ENCODE data around the gene KLHL25. TPM values are rescaled to one million over a fixed set of nuclear protein-coding genes. Genes with fewer than 3 reads are reported as not detected.

The KLHL25 gene
- total and polyA plus RNA-seq, 4 donors = 2.3 to 34.2 (median 11.4) TPM

GRCh38 chr15:85759376-85759775 is 35.3 kb downstream of the KLHL25 start (continued):
- peak; percentile 25 for TF ChIP-seq REST (IDR thresholded peaks at IDR 0.05)
- peak; percentile 24 for TF ChIP-seq YY1 (IDR thresholded peaks at IDR 0.05)
- no peak for TF ChIP-seq TAF1 (conservative IDR thresholded peaks at IDR 0.05)
- no peak for TF ChIP-seq GABPA (IDR thresholded peaks at IDR 0.05 in 1 of 2, conservative IDR thresholded peaks at IDR 0.05 in 1 of 2)
- TF ChIP-seq RXRA (IDR thresholded peaks at IDR 0.05) = peak in 1 of 2 donors; percentile 59
- TF ChIP-seq, protein P1, sequence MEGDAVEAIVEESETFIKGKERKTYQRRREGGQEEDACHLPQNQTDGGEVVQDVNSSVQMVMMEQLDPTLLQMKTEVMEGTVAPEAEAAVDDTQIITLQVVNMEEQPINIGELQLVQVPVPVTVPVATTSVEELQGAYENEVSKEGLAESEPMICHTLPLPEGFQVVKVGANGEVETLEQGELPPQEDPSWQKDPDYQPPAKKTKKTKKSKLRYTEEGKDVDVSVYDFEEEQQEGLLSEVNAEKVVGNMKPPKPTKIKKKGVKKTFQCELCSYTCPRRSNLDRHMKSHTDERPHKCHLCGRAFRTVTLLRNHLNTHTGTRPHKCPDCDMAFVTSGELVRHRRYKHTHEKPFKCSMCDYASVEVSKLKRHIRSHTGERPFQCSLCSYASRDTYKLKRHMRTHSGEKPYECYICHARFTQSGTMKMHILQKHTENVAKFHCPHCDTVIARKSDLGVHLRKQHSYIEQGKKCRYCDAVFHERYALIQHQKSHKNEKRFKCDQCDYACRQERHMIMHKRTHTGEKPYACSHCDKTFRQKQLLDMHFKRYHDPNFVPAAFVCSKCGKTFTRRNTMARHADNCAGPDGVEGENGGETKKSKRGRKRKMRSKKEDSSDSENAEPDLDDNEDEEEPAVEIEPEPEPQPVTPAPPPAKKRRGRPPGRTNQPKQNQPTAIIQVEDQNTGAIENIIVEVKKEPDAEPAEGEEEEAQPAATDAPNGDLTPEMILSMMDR (IDR thresholded peaks at IDR 0.05; ENCODE audit: low read depth, low read length, missing input control) = no peak
- TF ChIP-seq NR2F2 (IDR thresholded peaks at IDR 0.05) = no peak
- TF ChIP-seq, protein P2, sequence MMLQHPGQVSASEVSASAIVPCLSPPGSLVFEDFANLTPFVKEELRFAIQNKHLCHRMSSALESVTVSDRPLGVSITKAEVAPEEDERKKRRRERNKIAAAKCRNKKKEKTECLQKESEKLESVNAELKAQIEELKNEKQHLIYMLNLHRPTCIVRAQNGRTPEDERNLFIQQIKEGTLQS (IDR thresholded peaks at IDR 0.05) = no peak
- peak; percentile 57 to 70 for TF ChIP-seq HNF4A (conservative IDR thresholded peaks at IDR 0.05)

DNA sequence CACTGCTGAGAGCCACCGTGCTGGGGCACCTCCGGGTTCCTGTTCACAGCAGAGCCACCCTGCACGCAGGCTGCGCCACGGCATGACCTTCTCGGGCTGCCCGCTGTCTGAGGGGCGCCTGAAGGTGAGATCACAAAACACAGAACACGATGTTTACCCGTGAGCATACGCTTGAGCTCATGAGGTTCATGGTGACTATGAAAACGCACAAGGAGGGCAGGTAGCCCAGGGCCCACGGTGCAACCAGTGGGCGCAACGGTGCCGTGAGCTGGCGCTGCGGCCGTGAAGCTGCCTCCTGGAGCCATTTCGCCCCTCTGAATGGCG is 36.1 kb downstream of the KLHL25 start:
- Histone ChIP-seq H3K27ac (ENCODE audit: low read depth in 1 of 2, low read length in 2 of 2) (no peak overlapping the region), H3K9me3 (ENCODE audit: control insufficient read depth in 4 of 4, low read length in 3 of 4) (no peaks in the 10 kb centered on the region)

More for the DNA sequence above, 36.1 kb downstream of the KLHL25 start:
- WGBS = 97% methylated on average over 21 of the region's 21 CpGs
- TF ChIP-seq, protein P1 (IDR thresholded peaks at IDR 0.05; ENCODE audit: low read depth, low read length, missing input control) = no peak
- TF ChIP-seq, protein P2 (IDR thresholded peaks at IDR 0.05) = no peak
- no peak for TF ChIP-seq GABPA (IDR thresholded peaks at IDR 0.05 in 1 of 2, conservative IDR thresholded peaks at IDR 0.05 in 1 of 2)
- no peak for TF ChIP-seq REST (IDR thresholded peaks at IDR 0.05)
- TF ChIP-seq FOXA1 (IDR thresholded peaks at IDR 0.05) = no peak
- TF ChIP-seq NR2F2 (IDR thresholded peaks at IDR 0.05) = no peak
- TF ChIP-seq EGR1 (IDR thresholded peaks at IDR 0.05; ENCODE audit: low read depth in 2 of 2) = no peak
- no peak for TF ChIP-seq FOXA2 (IDR thresholded peaks at IDR 0.05)
- TF ChIP-seq RAD21 (IDR thresholded peaks at IDR 0.05) = no peak
- no peak for TF ChIP-seq YY1 (IDR thresholded peaks at IDR 0.05)
- TF ChIP-seq, protein P3, sequence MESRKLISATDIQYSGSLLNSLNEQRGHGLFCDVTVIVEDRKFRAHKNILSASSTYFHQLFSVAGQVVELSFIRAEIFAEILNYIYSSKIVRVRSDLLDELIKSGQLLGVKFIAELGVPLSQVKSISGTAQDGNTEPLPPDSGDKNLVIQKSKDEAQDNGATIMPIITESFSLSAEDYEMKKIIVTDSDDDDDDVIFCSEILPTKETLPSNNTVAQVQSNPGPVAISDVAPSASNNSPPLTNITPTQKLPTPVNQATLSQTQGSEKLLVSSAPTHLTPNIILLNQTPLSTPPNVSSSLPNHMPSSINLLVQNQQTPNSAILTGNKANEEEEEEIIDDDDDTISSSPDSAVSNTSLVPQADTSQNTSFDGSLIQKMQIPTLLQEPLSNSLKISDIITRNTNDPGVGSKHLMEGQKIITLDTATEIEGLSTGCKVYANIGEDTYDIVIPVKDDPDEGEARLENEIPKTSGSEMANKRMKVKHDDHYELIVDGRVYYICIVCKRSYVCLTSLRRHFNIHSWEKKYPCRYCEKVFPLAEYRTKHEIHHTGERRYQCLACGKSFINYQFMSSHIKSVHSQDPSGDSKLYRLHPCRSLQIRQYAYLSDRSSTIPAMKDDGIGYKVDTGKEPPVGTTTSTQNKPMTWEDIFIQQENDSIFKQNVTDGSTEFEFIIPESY (IDR thresholded peaks at IDR 0.05) = no peak
- TF ChIP-seq TAF1 (conservative IDR thresholded peaks at IDR 0.05) = no peak
- TF ChIP-seq RXRA (IDR thresholded peaks at IDR 0.05) = no peak
- no peak for TF ChIP-seq HNF4A (conservative IDR thresholded peaks at IDR 0.05)
- TF ChIP-seq HNF4G (IDR thresholded peaks at IDR 0.05) = no peak
- H3K9ac ChIP-seq (ENCODE audit: low read depth in 1 of 2, low read length in 2 of 2) = no peak overlapping the region
- H3K4me1 ChIP-seq (ENCODE audit: control insufficient read depth in 4 of 4, insufficient read depth in 4 of 4, low read length in 3 of 4) = peaks cover 3 to 27% (median 12%) of the 10 kb centered on the region in 4 donors
- no peaks in the 10 kb centered on the region for H3K27me3 ChIP-seq (ENCODE audit: control insufficient read depth in 4 of 4, insufficient read depth in 4 of 4, low read length in 3 of 4)
- DNase-seq (ENCODE audit: low spot score) = no peak
- no peak overlapping the region for H3K4me3 ChIP-seq (ENCODE audit: low read depth in 1 of 3, low read length in 3 of 3)
- peaks cover 0 to 4% (median 1%) of the 10 kb centered on the region in 4 donors for H3K36me3 ChIP-seq (ENCODE audit: control insufficient read depth in 4 of 4, insufficient read depth in 3 of 4, low read depth in 1 of 4, low read length in 3 of 4)
